T-helper 2 cell treated with Interferon-gamma antibody and Interleukin-4, amounts not matched to agents 5 μg/mL and 100 μg/mL, for 36 hours (primary cell): ENCODE measurements around the gene DPP8.

ENCODE experiments used
- DNase-seq: peaks from one replicate; pipeline ENCODE4 v3.0.0; 2021; ENCODE audit warnings: low spot score
- H3K27ac Mint-ChIP-seq: one replicate; pipeline ENCODE4 v1.8.0; 2021; ENCODE audit warnings: mild to moderate bottlenecking, mixed read lengths
- H3K27me3 Mint-ChIP-seq: one replicate; pipeline ENCODE4 v1.8.0; 2021; ENCODE audit warnings: low read depth, mixed read lengths
- H3K36me3 Mint-ChIP-seq: one replicate; pipeline ENCODE4 v1.8.0; 2021; ENCODE audit warnings: low read depth, mixed read lengths
- H3K4me1 Mint-ChIP-seq: one replicate; pipeline ENCODE4 v1.8.0; 2021; ENCODE audit warnings: low read depth, mixed read lengths
- H3K4me3 Mint-ChIP-seq: one replicate; pipeline ENCODE4 v1.8.0; 2022; ENCODE audit warnings: mild to moderate bottlenecking, moderate library complexity, mixed read lengths
- H3K9me3 Mint-ChIP-seq: one replicate; pipeline ENCODE4 v1.8.0; 2021; ENCODE audit warnings: mixed read lengths

DPP8 gene

DNA sequence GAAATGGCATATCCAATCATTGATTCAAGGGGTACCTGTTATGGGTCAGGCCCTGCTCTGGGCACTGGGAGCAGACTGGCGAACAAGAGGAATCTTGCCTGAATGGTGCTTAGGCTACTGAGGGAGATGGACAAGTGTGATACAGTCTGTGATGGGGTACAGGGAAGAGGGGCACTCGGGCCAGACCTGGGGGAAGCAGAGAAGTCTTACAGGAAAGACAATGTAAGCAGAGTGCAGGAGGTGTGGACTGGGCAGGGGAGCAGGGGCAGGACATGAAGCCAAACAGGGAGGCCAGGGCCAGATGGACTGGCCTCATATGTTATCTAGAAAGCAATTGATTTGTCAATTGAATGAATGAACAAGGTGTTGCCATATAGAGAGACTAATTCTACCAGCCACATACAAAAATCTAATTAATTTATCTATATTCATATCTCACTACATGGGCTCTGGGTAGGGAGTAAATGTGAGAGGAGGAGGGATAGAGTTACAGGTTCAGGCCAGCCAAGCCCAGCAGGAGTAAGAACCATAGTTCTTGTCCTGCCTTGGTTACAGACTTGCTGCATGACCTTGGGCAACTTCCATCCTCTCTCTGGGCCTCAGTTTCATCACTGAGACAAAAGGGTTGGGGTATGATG is 91.2 kb downstream of the DPP8 start:
- DNase-seq = no peak
- Mint-ChIP-seq H3K4me3 (no peak overlapping the region), H3K36me3 (no peaks in the 10 kb centered on the region), H3K9me3 (no peaks in the 10 kb centered on the region), H3K4me1 (peaks cover 11% of the 10 kb centered on the region), H3K27me3 (peaks cover 38% of the 10 kb centered on the region), H3K27ac (no peak overlapping the region)

DNA sequence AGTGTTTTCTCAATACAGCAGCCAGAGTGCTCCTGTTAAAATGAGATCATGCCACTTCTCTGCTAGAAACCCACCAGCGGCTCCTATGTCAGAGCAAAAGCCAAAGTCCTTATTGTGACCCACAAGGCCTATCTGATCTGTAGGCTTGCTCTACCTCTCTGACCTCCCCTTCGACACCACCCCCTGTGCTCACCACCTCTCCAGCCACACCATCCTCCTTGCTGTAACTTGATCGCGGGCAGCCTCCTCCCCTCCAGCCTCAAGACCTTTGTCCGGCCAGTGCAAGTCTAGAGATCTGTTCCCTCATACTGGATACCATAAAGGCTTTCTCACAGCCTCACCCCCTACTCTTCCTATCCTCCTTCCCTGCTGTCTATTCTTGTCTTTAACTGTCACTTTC is 92.8 kb downstream of the DPP8 start:
- Mint-ChIP-seq H3K4me1 (peaks cover 11% of the 10 kb centered on the region), H3K27me3 (peaks cover 54% of the 10 kb centered on the region), H3K9me3 (no peaks in the 10 kb centered on the region), H3K4me3 (no peak overlapping the region), H3K36me3 (no peaks in the 10 kb centered on the region), H3K27ac (no peak overlapping the region)
- no peak for DNase-seq

DNA sequence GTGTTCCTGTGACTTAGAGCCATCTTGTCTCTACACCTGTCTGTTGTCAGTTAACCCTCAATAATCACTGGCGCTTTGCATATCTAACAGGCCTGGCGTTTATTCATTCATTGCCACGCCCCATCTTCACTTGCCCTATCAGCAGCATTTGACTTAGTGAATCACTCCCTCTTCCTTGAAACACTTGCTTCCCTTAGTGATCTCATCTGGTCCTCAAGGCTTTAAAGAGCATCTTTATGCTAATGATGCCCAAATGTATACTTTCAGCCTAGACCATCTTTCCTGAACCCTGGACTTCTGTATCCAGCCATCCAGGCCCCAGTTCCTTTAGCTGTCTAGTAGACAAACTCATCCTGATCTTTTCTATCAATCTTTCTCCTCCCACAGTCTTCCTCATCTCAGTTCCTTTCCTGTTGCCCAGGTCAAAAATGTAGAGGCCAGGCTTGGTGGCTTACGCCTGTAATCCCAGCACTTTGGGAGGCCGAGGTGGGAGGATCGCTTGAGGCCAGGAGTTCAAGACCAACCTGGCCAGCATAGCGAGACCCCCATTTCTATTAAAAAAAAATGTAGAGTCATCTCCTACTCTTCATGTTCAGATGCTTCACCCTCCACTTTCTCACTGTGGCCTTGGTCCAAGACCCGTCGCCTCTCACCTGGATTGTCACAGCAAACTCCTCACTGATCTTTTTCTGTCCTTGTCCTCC is 93.4 kb downstream of the DPP8 start:
- Mint-ChIP-seq H3K36me3 (no peaks in the 10 kb centered on the region), H3K27me3 (peaks cover 60% of the 10 kb centered on the region), H3K9me3 (no peaks in the 10 kb centered on the region), H3K4me1 (peaks cover 11% of the 10 kb centered on the region), H3K4me3 (peak overlapping the region; percentile 82), H3K27ac (no peak overlapping the region)
- no peak for DNase-seq

DNA sequence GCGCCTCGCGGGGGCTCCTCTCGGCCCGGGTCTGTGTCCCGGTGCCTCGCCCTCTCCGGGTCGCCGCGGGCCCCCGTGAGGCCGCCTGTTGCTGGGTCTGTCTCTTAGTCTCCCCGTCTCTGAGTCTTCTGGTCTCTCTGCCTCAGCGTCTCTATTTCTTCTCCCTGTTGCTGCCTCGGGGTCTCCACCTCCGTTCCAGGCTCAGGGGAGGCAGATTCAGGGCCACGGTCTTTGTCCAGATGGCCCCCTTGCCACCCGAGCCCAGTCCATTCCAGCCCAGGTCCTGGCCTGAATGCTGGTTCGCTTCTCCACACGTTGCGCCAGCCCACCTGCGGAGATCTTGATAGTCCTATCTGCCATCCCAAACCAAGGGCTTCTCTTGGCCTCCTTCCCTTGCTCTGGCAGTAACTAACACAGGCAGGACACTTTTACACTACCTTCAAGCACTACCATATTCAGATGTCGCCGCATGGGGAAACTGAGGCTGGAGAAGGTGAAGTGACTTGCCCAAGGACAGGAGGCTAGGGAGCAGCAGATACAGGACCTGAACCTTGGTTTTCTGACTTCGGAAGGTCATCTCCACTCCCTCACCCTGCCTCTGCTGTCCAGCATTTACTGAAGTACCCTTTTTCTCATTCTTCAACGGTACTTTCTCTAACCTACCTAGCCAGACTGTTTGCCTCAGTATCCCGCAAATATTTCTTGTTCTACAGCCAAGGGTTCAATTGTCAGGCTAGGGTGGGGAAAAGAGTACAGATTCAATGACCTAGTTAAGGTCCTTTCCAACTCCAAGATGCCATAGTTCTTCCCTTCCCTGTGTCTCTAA is 94.1 kb downstream of the DPP8 start:
- peak overlapping the region; percentile 82 for H3K4me3 Mint-ChIP-seq
- H3K36me3 Mint-ChIP-seq = no peaks in the 10 kb centered on the region
- DNase-seq = no peak
- H3K4me1 Mint-ChIP-seq = peaks cover 11% of the 10 kb centered on the region
- H3K27me3 Mint-ChIP-seq = peaks cover 67% of the 10 kb centered on the region
- no peaks in the 10 kb centered on the region for H3K9me3 Mint-ChIP-seq
- no peak overlapping the region for H3K27ac Mint-ChIP-seq

DNA sequence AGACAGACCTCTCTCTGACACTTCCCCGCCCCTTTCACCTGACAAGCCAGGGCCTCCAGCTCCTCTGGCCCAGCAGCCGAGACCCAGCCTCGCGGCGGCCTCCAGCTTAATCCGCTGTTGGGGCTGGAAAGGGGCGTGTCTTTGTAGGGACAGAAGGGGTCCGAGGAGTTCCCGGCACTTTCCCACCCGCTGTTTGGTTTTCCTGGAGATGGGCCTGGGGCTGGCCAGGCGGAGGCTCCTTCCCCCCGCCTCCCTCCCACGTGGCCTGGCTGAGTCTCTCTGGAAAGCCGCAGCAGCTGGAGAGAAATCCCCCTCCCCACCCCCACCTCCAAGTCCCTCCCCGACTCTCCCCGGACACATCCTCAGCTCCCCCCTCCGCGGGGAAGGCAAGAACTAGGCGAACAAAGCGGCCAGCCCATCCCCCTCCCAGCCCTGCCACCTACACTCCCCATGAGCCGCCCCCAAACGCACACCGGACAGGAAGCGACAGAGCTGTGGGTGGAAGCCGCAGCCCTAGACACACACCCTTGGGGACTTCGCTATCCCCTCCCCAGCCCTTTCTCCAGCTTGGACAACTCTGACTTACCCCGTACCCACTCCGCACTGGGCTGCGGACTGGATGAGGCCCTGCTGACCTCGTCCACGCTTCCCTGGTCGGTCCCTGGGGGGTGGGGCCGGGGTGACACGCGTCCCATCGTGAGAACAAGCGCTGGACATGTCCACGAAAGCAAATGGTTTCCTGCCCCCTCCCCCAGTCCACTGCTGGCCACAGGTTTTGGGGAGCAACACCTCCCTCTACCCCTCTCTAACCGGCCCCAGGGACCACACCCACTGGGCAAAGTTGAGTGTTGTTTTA is 95.9 kb downstream of the DPP8 start:
- no peak for DNase-seq
- Mint-ChIP-seq H3K4me1 (peaks cover 11% of the 10 kb centered on the region), H3K9me3 (no peaks in the 10 kb centered on the region), H3K27ac (no peak overlapping the region), H3K27me3 (peaks cover 80% of the 10 kb centered on the region), H3K4me3 (peak overlapping the region; percentile 79), H3K36me3 (no peaks in the 10 kb centered on the region)

DNA sequence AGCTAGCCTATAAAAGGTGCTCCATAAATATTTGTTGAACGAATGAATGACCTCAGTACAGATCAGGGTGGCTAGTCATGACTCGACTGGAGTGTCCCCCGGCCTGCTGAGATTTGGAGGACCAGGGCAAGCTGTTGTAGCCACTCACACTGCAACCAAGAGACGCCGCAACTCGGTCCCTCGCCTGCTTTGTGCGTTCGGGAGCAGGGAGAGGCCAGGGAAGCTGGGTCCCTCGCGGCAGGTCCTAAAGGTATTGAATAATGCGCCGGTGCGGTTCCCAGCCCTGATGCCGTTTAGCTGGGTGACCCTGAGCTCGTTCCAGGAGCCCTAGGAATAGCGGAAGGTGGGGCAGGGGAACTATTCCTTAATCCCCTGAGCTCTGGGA is 96.5 kb downstream of the DPP8 start:
- H3K36me3 Mint-ChIP-seq = no peaks in the 10 kb centered on the region
- H3K27ac Mint-ChIP-seq = no peak overlapping the region
- H3K4me1 Mint-ChIP-seq = peaks cover 11% of the 10 kb centered on the region
- H3K9me3 Mint-ChIP-seq = no peaks in the 10 kb centered on the region
- no peak overlapping the region for H3K4me3 Mint-ChIP-seq
- DNase-seq = no peak
- H3K27me3 Mint-ChIP-seq = peaks cover 79% of the 10 kb centered on the region

DNA sequence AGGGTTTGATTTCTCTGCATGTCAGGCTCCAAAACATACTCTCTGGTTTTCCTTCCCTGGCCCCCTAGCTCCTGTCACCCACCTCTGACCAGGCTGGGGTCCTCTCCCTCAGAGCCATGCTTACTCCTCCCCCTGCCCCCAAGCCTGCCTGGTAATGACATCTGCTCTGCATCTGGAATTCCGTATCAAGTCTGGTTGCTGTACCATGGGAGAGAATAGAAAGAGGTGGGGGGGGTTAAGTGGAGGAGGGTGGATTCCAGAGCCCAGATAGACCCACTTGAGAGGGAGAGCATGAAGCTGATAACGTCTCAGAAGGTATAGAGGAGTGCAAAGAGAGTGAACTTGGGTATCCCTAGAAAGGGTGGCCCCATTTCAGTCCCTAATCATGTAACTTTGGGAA is 98.9 kb downstream of the DPP8 start:
- Mint-ChIP-seq H3K4me3 (no peak overlapping the region), H3K9me3 (no peaks in the 10 kb centered on the region), H3K27me3 (peaks cover 59% of the 10 kb centered on the region)

DNA sequence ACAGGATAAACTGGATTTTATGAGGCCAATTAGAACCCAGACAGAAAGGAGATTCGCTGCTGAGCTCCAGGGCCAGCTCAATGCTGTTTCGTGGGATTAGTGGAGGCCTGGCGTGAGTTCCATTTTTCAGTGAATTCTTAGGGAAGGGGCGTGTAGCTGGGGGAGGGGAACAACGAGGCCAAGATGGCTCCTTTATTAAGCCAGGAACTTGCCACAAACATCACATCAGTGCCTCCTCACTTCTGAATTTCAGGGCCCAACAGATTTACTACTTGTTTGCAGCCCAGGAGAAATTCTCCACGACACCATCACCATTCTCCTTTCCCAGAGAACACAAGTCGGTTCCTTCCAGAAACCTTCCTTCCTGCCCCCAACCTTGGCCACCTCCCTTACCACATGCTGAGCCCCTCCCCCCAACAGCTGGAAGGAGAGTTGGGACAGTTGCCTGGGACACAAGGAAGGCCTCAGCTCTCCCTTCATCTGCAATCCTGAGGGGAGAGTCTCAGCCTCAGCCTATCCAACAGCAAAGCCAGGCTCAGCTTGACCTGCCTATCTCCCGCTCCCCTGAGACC is 100.6 kb downstream of the DPP8 start:
- H3K27ac Mint-ChIP-seq = no peak overlapping the region
- no peaks in the 10 kb centered on the region for H3K36me3 Mint-ChIP-seq
- H3K9me3 Mint-ChIP-seq = no peaks in the 10 kb centered on the region
- H3K4me1 Mint-ChIP-seq = peaks cover 1% of the 10 kb centered on the region
- no peak for DNase-seq
- H3K4me3 Mint-ChIP-seq = no peak overlapping the region
- H3K27me3 Mint-ChIP-seq = peaks cover 48% of the 10 kb centered on the region

More for the DNA sequence above, 98.9 kb downstream of the DPP8 start:
- Mint-ChIP-seq H3K27ac (no peak overlapping the region), H3K4me1 (peaks cover 8% of the 10 kb centered on the region), H3K36me3 (no peaks in the 10 kb centered on the region)
- no peak for DNase-seq

DNA sequence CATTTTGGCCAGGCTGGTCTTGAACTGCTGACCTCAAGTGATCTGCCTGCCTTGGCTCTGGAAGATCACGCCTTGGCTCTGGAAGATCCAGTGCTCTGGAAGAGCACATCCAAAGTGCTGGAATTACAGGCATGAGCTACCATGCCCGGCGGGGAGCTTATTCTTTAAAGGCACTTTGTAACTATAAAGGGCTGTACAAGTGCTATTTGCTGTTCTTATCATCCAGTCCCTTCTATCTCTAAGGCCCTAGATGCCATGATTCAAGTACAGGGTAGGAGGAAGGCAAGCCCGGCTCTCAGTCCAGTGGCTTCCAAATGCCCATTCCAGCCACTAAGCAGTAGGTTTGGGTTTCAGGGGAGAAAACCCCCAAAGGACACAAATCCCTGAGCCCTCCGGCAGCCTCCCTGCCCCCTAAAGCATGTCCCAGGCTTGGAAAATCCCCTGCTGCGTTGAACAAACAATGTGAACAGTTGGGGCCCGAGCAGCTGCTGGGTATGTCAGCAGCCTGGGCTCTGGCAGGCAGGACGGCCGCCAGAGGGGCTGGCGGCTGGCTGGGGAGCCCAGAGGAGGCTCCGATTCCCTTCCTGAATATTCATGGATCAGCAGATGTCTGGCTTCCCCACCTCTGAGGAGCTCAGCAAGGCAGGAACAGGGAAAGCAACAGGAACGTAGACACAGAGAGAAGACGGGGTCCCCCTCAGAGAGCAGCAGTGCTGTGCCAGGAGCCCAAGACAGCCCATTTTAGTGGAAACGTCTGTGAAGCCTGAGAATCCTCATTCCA is 102.5 kb downstream of the DPP8 start:
- no peak for DNase-seq
- H3K9me3 Mint-ChIP-seq = no peaks in the 10 kb centered on the region
- no peaks in the 10 kb centered on the region for H3K4me1 Mint-ChIP-seq
- peaks cover 41% of the 10 kb centered on the region for H3K27me3 Mint-ChIP-seq
- no peaks in the 10 kb centered on the region for H3K36me3 Mint-ChIP-seq
- H3K4me3 Mint-ChIP-seq = no peak overlapping the region
- no peak overlapping the region for H3K27ac Mint-ChIP-seq

DNA sequence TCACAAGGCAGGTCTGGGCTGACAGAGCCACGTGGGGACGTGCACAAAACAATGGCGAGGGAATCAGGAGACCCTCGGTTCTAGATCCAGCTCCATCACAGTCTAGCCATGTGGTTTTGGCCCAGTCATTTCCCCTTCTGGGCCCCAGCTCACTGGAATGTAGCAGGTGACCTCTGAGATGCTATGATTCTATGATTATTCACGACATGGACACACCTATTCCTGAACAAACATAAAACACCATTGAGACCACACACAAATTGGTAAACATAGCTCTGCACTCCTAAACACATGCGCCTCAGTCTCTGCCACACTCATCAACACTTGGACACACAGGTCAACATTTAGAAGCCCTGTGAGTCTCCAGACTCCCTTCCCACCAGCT is 103.7 kb downstream of the DPP8 start:
- Mint-ChIP-seq H3K27ac (no peak overlapping the region), H3K27me3 (peaks cover 39% of the 10 kb centered on the region), H3K4me3 (no peak overlapping the region), H3K9me3 (no peaks in the 10 kb centered on the region), H3K36me3 (no peaks in the 10 kb centered on the region), H3K4me1 (peaks cover 5% of the 10 kb centered on the region)
- no peak for DNase-seq

DNA sequence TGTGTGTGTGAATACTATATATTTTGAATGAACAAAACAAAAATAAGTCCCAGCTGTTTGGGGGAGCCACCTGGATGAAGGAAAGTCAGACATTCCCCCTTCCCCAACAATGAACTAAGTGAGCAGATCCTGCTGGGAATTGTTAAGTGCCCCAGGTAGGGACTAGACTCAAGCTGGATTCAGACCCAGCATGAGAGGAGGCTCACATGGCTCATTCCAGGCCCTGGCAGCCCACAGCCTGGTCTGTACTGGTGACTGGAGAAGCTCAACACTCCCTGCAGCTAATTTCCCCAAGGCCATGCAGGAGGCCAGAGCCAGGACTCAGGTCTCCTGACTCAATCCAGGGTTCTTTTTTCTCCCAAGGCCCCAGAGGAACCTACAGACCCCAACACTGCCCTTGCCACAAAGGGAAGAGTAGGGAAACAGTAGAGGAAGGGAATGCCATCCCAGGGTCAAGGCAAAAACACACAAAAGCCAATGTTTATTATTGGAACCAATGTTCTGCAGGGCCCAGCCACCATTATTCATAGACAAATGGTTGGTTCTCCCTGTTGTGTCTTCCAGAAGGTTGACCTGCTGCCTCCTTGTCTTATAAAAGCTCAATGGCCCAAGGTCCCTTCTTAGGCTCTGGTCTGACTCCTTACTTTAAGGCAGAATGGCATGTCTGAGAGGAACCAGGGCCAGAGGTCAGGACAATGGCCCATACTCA is 104.3 kb downstream of the DPP8 start:
- Mint-ChIP-seq H3K4me3 (no peak overlapping the region), H3K27me3 (peaks cover 36% of the 10 kb centered on the region), H3K36me3 (no peaks in the 10 kb centered on the region), H3K4me1 (peaks cover 5% of the 10 kb centered on the region), H3K9me3 (no peaks in the 10 kb centered on the region), H3K27ac (no peak overlapping the region)
- DNase-seq = no peak

DNA sequence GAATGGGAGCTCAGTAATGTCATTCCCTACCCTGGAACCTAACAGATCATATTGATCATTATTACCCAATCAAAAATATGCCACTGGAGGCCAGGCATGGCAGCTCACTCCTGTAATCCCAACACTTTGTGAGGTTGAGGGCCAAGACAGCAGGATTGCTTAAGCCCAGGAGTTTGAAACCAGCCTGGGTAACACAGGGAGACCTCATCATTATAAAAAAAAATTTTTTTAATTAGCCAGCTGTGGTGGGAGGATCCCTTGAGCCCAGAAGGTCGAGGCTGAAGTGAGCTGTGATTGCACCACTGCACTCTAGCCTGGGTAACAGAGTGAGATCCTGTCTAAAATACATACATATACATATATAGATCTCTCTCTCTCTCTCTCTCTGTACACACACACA is 104.9 kb downstream of the DPP8 start:
- no peaks in the 10 kb centered on the region for H3K9me3 Mint-ChIP-seq
- no peak overlapping the region for H3K27ac Mint-ChIP-seq
- H3K4me3 Mint-ChIP-seq = no peak overlapping the region
- H3K4me1 Mint-ChIP-seq = peaks cover 5% of the 10 kb centered on the region
- no peak for DNase-seq
- no peaks in the 10 kb centered on the region for H3K36me3 Mint-ChIP-seq
- H3K27me3 Mint-ChIP-seq = peaks cover 33% of the 10 kb centered on the region
